HCT116 (cell line): ENCODE measurements around the gene IFT22. TPM values are rescaled to one million over a fixed set of nuclear protein-coding genes. Genes with fewer than 3 reads are reported as not detected.
"Not testable (repeated sequence)": the region's sequence is repeated elsewhere in the genome, so short reads cannot be mapped to it uniquely, and the experiment has no call there.

ENCODE experiments used
- ATAC-seq: fragments of 200-7000 bp; cut with Tn5 transposase; 2 replicates; pipeline ENCODE4 v1.9.1; 2020; ENCODE audit warnings: mild to moderate bottlenecking, moderate library complexity
- BruUV-seq: library from RNA; stranded (reverse); fragments of 400-500 nt; replicated peaks from 2 replicates; lab custom pipeline; 2021; lab: Mats Ljungman, UMichigan
- CTCF ChIA-PET: fragments of 300-600 bp; sonication (Branson Sonifier 250); formaldehyde crosslinking; loops from one replicate; lab custom pipeline; 2021; ENCODE audit warnings: antibody characterized with exemption; lab: Charles Lee
- POLR2A ChIA-PET: fragments of 300-600, 350-600 bp; sonication (Branson Sonifier 250); formaldehyde crosslinking; loops from one replicate; lab custom pipeline; 2021; ENCODE audit warnings: antibody characterized with exemption; lab: Charles Lee
- RAD21 ChIA-PET, 2 experiments: fragments of 300-600 bp; sonication (Branson Sonifier 250); formaldehyde crosslinking; loops; one replicate each; lab custom pipeline; 2023; ENCODE audit warnings: low total read pairs in 2 of 2; ENCODE audit not compliant: uncharacterized antibody in 2 of 2, unreplicated experiment in 2 of 2, low non-redundant PET in 1 of 2; lab: Charles Lee
- DNase-seq: peaks from one replicate; pipeline ENCODE4 v3.0.0-alpha.2; 2010; ENCODE audit warnings: low read depth, low spot score
- H2AFZ ChIP-seq: fragments of 200-600 bp; shearing (Covaris generic), sonication (generic); 2 replicates; pipeline ENCODE4 v1.6.1; 2017; ENCODE audit warnings: low read depth, mixed run types, mixed read lengths, antibody characterized with exemption, low read length; ENCODE audit not compliant: poor library complexity, severe bottlenecking
- H3K27ac ChIP-seq: 2 replicates; pipeline ENCODE4 v1.5.1; 2012; ENCODE audit warnings: low read depth, low read length
- H3K27me3 ChIP-seq: fragments of 200-600 bp; sonication (generic); 2 replicates; pipeline ENCODE4 v1.6.1; 2016; ENCODE audit warnings: mixed run types, low read length, mixed read lengths; ENCODE audit not compliant: insufficient read depth
- H3K36me3 ChIP-seq, 2 experiments: fragments of 200-500 bp in 1 of 2; fragments of 200-600 bp in 1 of 2; sonication (Bioruptor generic) in 1 of 2; sonication (generic) in 1 of 2; 2 replicates each; pipeline versions ENCODE4 v1.5.1 to v1.6.1; 2014 to 2016; ENCODE audit warnings: low read length in 2 of 2, inconsistent platforms in 1 of 2, mixed read lengths in 1 of 2, mixed run types in 1 of 2; ENCODE audit not compliant: insufficient read depth in 2 of 2, control insufficient read depth in 1 of 2
- H3K4me1 ChIP-seq, 2 experiments: fragments of 200-600 bp in 1 of 2; sonication (generic) in 1 of 2; 2 replicates each; pipeline versions ENCODE4 v1.5.1 to v1.6.1; 2012 to 2017; ENCODE audit warnings: low read length in 2 of 2, inconsistent platforms in 1 of 2, mild to moderate bottlenecking in 1 of 2, mixed read lengths in 1 of 2, mixed run types in 1 of 2, moderate library complexity in 1 of 2; ENCODE audit not compliant: insufficient read depth in 2 of 2, control insufficient read depth in 1 of 2
- H3K4me2 ChIP-seq: fragments of 200-600 bp; sonication (generic); 2 replicates; pipeline ENCODE4 v1.6.1; 2017; ENCODE audit warnings: mixed run types, low read length, mixed read lengths
- H3K4me3 ChIP-seq, 2 experiments: fragments of 200-600 bp in 1 of 2; sonication (generic) in 1 of 2; replicated peaks in 1 of 2; 2 replicates each; pipeline ENCODE4 v1.5.1; 2011 to 2016; ENCODE audit warnings: low read length in 2 of 2, control low read depth in 1 of 2, low read depth in 1 of 2, mild to moderate bottlenecking in 1 of 2, mixed read lengths in 1 of 2, mixed run types in 1 of 2
- H3K79me2 ChIP-seq: fragments of 200-600 bp; sonication (generic); 2 replicates; pipeline ENCODE4 v1.6.1; 2017; ENCODE audit warnings: mild to moderate bottlenecking, mixed run types, low read length, moderate library complexity, mixed read lengths; ENCODE audit not compliant: insufficient read depth
- H3K9ac ChIP-seq: fragments of 200-600 bp; sonication (generic); 2 replicates; pipeline ENCODE4 v1.6.1; 2016; ENCODE audit warnings: low read length, mixed read lengths
- H3K9me2 ChIP-seq: fragments of 200-600 bp; sonication (generic), shearing (Covaris generic); 2 replicates; pipeline ENCODE4 v1.6.1; 2017; ENCODE audit warnings: mixed run types, mild to moderate bottlenecking, moderate library complexity; ENCODE audit not compliant: insufficient read depth
- H3K9me3 ChIP-seq, 2 experiments: fragments of 200-500 bp in 1 of 2; fragments of 200-600 bp in 1 of 2; sonication (Bioruptor generic) in 1 of 2; sonication (generic) in 1 of 2; 2 replicates each; pipeline ENCODE4 v1.6.1; 2014 to 2017; ENCODE audit warnings: low read length in 2 of 2, mixed read lengths in 2 of 2, inconsistent platforms in 1 of 2, low read depth in 1 of 2, mild to moderate bottlenecking in 1 of 2, mixed run types in 1 of 2, moderate library complexity in 1 of 2; ENCODE audit not compliant: control insufficient read depth in 1 of 2, insufficient read depth in 1 of 2
- H4K20me1 ChIP-seq: fragments of 200-600 bp; sonication (generic), shearing (Covaris generic); 2 replicates; pipeline ENCODE4 v1.6.1; 2017; ENCODE audit warnings: mixed run types, mild to moderate bottlenecking, moderate library complexity; ENCODE audit not compliant: insufficient read depth
- RAD21 ChIP-seq: IDR thresholded peaks from 2 replicates; pipeline ENCODE4 v1.6.1; 2012; ENCODE audit warnings: low read depth, mild to moderate bottlenecking
- intact Hi-C: fragments of 100-400 bp; cut with micrococcal nuclease; formaldehyde crosslinking; loops from 2 replicates; pipeline ENCODE4 v1.10.0; 2022
- total RNA-seq: library from RNA; stranded (reverse); gene quantifications from one replicate; pipeline ENCODE4 v1.2.1, GENCODE V29; 2021; ENCODE audit not compliant: unreplicated experiment
- TF ChIP-seq, protein P1 (sequence below), 3 experiments: fragments of 200-600 bp in 1 of 3; sonication (generic) in 1 of 3; IDR thresholded peaks in 2 of 3; conservative IDR thresholded peaks in 1 of 3; 2 replicates each; pipeline ENCODE4 v1.5.1; 2012 to 2017; ENCODE audit warnings: low read depth in 2 of 3, low read length in 2 of 3, antibody characterized with exemption in 1 of 3, borderline replicate concordance in 1 of 3, control low read depth in 1 of 3, mild to moderate bottlenecking in 1 of 3, mixed read lengths in 1 of 3, mixed run types in 1 of 3, moderate library complexity in 1 of 3; ENCODE audit not compliant: insufficient read depth in 1 of 3

IFT22 gene
- total RNA-seq, 1 experiment from 2014 or later = 27.2 TPM

DNA sequence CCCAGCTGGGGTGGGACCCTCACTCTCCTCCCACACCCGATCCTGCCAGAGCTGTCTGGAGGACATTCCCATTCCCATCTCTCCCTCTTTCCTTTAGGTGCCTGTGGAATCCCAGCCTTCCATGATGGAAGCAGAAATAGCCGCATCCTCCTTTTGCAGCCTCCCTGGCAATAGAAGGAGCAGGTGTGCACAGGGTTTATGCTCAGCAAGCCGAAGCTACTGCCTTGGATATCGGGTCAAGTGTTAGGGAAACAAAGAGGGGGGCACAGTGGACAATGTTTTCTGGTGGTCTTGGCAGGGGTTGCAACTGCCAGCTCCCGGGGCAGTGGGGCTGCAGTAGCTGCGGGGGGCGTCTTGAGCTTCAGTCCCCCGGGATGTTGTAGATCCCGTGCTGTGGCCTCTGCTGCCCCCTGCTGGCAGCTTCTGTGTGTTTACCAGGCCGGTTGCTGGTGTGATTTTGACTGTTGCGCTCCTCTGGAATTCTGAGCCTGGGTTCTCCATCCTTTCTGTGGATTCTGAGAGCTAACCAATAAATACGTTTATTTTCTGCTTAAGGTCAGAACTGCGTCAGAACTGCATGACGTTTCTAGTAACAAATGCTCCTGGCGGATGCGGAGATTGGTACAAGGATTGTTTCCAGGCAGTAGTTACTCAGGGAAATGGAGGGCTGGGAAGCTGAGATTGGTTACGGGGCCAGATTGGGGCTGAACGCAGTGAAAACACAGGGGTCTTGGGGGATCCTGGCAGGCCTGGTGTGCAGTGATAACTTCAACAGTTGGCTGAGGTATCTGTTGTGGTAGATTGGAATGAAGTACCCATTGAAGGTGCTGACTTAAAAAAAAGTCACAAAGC is 31.2 kb downstream of the IFT22 start:
- ATAC-seq (peak; percentile 95), DNase-seq (peak; percentile 10)
- BruUV-seq, H3K9ac ChIP-seq, POLR2A ChIA-PET, H4K20me1 ChIP-seq, H3K79me2 ChIP-seq, H3K9me3 ChIP-seq, H2AFZ ChIP-seq, RAD21 ChIA-PET, H3K27ac ChIP-seq, intact Hi-C loops, H3K4me1 ChIP-seq, H3K27me3 ChIP-seq, H3K9me2 ChIP-seq, H3K4me3 ChIP-seq, H3K36me3 ChIP-seq: not testable (repeated sequence)
- CTCF ChIA-PET = interaction anchor here (0.7 to 4.1 kb wide), 10 partner anchors 8 to 1314 kb away, joined by 3 to 18 read pairs (median 4); partner anchors contain the start of genes AZGP1 and PLOD3
- H3K4me2 ChIP-seq = 0 out of 2 replicates have a peak overlapping the region, but pooled peaks have one; percentile 2
- TF ChIP-seq RAD21 = peak; percentile 61
- TF ChIP-seq, protein P1, sequence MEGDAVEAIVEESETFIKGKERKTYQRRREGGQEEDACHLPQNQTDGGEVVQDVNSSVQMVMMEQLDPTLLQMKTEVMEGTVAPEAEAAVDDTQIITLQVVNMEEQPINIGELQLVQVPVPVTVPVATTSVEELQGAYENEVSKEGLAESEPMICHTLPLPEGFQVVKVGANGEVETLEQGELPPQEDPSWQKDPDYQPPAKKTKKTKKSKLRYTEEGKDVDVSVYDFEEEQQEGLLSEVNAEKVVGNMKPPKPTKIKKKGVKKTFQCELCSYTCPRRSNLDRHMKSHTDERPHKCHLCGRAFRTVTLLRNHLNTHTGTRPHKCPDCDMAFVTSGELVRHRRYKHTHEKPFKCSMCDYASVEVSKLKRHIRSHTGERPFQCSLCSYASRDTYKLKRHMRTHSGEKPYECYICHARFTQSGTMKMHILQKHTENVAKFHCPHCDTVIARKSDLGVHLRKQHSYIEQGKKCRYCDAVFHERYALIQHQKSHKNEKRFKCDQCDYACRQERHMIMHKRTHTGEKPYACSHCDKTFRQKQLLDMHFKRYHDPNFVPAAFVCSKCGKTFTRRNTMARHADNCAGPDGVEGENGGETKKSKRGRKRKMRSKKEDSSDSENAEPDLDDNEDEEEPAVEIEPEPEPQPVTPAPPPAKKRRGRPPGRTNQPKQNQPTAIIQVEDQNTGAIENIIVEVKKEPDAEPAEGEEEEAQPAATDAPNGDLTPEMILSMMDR (IDR thresholded peaks at IDR 0.05 in 2 of 3, conservative IDR thresholded peaks at IDR 0.05 in 1 of 3; ENCODE audit: borderline replicate concordance in 1 of 3, insufficient read depth in 1 of 3, low read depth in 2 of 3, low read length in 2 of 3) = peak; percentile 51 to 71 (median 58); a peak in 5 of 6 replicates

DNA sequence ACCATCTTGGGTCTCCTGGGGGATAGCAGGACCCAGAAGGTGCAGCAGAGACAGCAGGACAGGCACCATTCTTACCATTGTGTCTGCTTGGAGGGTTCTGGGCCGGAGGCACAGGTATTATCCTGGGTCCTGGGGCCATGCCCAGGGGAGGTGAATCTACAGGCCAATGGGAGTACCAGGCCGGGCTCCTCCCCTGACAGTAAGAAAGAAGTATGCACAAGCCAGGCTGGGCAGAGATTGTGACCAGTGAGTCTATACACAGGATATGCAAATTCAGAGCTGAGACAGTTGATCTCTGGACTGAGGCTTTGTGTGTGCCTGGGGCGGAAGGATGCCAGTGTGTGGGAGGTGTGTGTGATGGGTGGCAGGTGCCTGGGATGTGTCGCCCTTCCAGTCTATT is 31.9 kb downstream of the IFT22 start:
- H3K9me2 ChIP-seq, H4K20me1 ChIP-seq, H3K4me1 ChIP-seq, H3K27ac ChIP-seq, RAD21 ChIA-PET, BruUV-seq, DNase-seq, intact Hi-C loops, H3K27me3 ChIP-seq, H3K79me2 ChIP-seq, H2AFZ ChIP-seq, H3K9me3 ChIP-seq, H3K9ac ChIP-seq, H3K36me3 ChIP-seq, H3K4me2 ChIP-seq, H3K4me3 ChIP-seq, POLR2A ChIA-PET: not testable (repeated sequence)
- CTCF ChIA-PET = interaction anchor here (0.7 to 1.7 kb wide), 3 partner anchors 20 to 1314 kb away, joined by 3 to 5 read pairs (median 3); partner anchors contain the start of gene AZGP1
- ATAC-seq = 0 out of 2 replicates have a peak, but pooled peaks have one; percentile 23
